Activated B cell treated with CpG ODN at 0.5 μM for 24 hours (primary cell): ENCODE data around the gene LCT. TPM values are rescaled to one million over a fixed set of nuclear protein-coding genes. Genes with fewer than 3 reads are reported as not detected.
"Not testable (repeated sequence)": the region's sequence is repeated elsewhere in the genome, so short reads cannot be mapped to it uniquely, and the experiment has no call there.

Source experiments
- ATAC-seq: fragments of 200-7000 bp; cut with Tn5 transposase; one replicate; pipeline ENCODE4 v1.10.0; 2021; ENCODE audit warnings: low read depth, mild to moderate bottlenecking, moderate library complexity
- CTCF ChIA-PET: fragments of 350-600 bp; sonication (Branson Sonifier 250); formaldehyde crosslinking; loops from one replicate; lab custom pipeline; 2021; ENCODE audit warnings: antibody characterized with exemption; lab: Charles Lee
- POLR2A ChIA-PET: fragments of 350-600 bp; sonication (Branson Sonifier 250); formaldehyde crosslinking; loops from one replicate; lab custom pipeline; 2021; ENCODE audit warnings: antibody characterized with exemption; lab: Charles Lee
- DNase-seq: peaks from one replicate; pipeline ENCODE4 v3.0.0; 2022
- H3K27ac Mint-ChIP-seq: one replicate; pipeline ENCODE4 v1.8.0; 2020; ENCODE audit warnings: mixed read lengths
- H3K27me3 Mint-ChIP-seq: one replicate; pipeline ENCODE4 v1.8.0; 2021; ENCODE audit warnings: mixed read lengths
- H3K36me3 Mint-ChIP-seq: one replicate; pipeline ENCODE4 v1.8.0; 2021; ENCODE audit warnings: low read depth, mixed read lengths
- H3K4me1 Mint-ChIP-seq: one replicate; pipeline ENCODE4 v1.8.0; 2021; ENCODE audit warnings: mixed read lengths
- H3K4me3 Mint-ChIP-seq: one replicate; pipeline ENCODE4 v1.8.0; 2020; ENCODE audit warnings: mild to moderate bottlenecking, mixed read lengths
- H3K9me3 Mint-ChIP-seq: one replicate; pipeline ENCODE4 v1.8.0; 2020; ENCODE audit warnings: mixed read lengths
- CTCF ChIP-seq: fragments of 200-600 bp; IDR thresholded peaks from one replicate; pipeline ENCODE4 v1.8.0; 2022; ENCODE audit warnings: antibody characterized with exemption, mild to moderate bottlenecking
- intact Hi-C: fragments of 100-400 bp; cut with micrococcal nuclease; formaldehyde crosslinking; loops from one replicate; pipeline ENCODE4 v1.15.1; 2024
- total RNA-seq: library from RNA; stranded (reverse); gene quantifications from 2 replicates; pipeline ENCODE4 v1.2.3, GENCODE V29; 2022

The LCT gene
- not detected in 2 replicates for total RNA-seq

- no peak within 1 kb of the TSS for H3K4me3 Mint-ChIP-seq
- DNase-seq = no peak
- intact Hi-C loops = no loop called here
- ATAC-seq = no peak
- no peak for TF ChIP-seq CTCF
- no peaks in the 10 kb centered on the region for H3K4me1 Mint-ChIP-seq
- no peaks in the 10 kb centered on the region for H3K9me3 Mint-ChIP-seq
- no peaks in the 10 kb centered on the region for H3K27me3 Mint-ChIP-seq
- no peak within 1 kb of the TSS for H3K27ac Mint-ChIP-seq
- ChIA-PET POLR2A (no interaction called here), CTCF (no interaction called here)
- H3K36me3 Mint-ChIP-seq = peaks cover 8% of the 10 kb centered on the region
These were observed at the start of gene LCT for GRCh38 chr2:135836596-135837270. LCT (minus strand) TSS chr2:135837184; CDS start chr2:135837169, 15 bp downstream.

GRCh38 chr2:135885709-135886108 is 48.7 kb upstream of the LCT start:
- no peaks in the 10 kb centered on the region for H3K36me3 Mint-ChIP-seq
- DNase-seq (no peak), ATAC-seq (no peak)
- H3K27me3 Mint-ChIP-seq = no peaks in the 10 kb centered on the region
- no peaks in the 10 kb centered on the region for H3K4me1 Mint-ChIP-seq
- H3K4me3 Mint-ChIP-seq = no peak overlapping the region
- H3K27ac Mint-ChIP-seq = no peak overlapping the region
- peaks cover 6% of the 10 kb centered on the region for H3K9me3 Mint-ChIP-seq
- ChIA-PET POLR2A (no interaction called here), CTCF (no interaction called here)
- intact Hi-C loops = no loop called here
- TF ChIP-seq CTCF = no peak

- CTCF ChIA-PET = interaction anchor here (0.6 kb wide), 1 partner anchor 15 kb away, joined by 3 read pairs; no protein-coding TSS in a partner anchor
- no peak overlapping the region for H3K4me3 Mint-ChIP-seq
- TF ChIP-seq CTCF = no peak
- H3K9me3 Mint-ChIP-seq = no peaks in the 10 kb centered on the region
- no peak for DNase-seq
- no peak for ATAC-seq
- peaks cover 3% of the 10 kb centered on the region for H3K4me1 Mint-ChIP-seq
- no peaks in the 10 kb centered on the region for H3K36me3 Mint-ChIP-seq
- no peak overlapping the region for H3K27ac Mint-ChIP-seq
- intact Hi-C loops = no loop called here
- no peaks in the 10 kb centered on the region for H3K27me3 Mint-ChIP-seq
- POLR2A ChIA-PET = no interaction called here
These were observed 45.4 kb upstream of the LCT start for GRCh38 chr2:135882415-135882814.

GRCh38 chr2:135876770-135877169 is 39.8 kb upstream of the LCT start:
- H3K27ac Mint-ChIP-seq = peak overlapping the region; percentile 90
- H3K4me3 Mint-ChIP-seq = peak overlapping the region; percentile 95
- DNase-seq, H3K9me3 Mint-ChIP-seq, ATAC-seq, H3K36me3 Mint-ChIP-seq, CTCF ChIA-PET, H3K27me3 Mint-ChIP-seq: not testable (repeated sequence)
- peaks cover 24% of the 10 kb centered on the region for H3K4me1 Mint-ChIP-seq
- POLR2A ChIA-PET = interaction anchor here (0.5 to 2.0 kb wide), 6 partner anchors 11 to 828 kb away, joined by 3 to 8 read pairs (median 4); no protein-coding TSS in a partner anchor
- intact Hi-C loops = loop anchor here (1.0 to 2.0 kb wide), 5 partner anchors 108 to 958 kb away; partner anchors contain the start of genes CCNT2, DARS1, RAB3GAP1 and UBXN4

GRCh38 chr2:135876066-135876711 is 39.2 kb upstream of the LCT start, which contains the start of gene MCM6:
MCM6 (minus strand) TSS chr2:135876443; CDS start chr2:135876365, 78 bp downstream.
- DNase-seq = peak; percentile 87
- H3K27ac Mint-ChIP-seq = peak within 1 kb of the TSS; percentile 90
- peak; percentile 90 for ATAC-seq
- intact Hi-C loops = loop anchor here (1.0 to 2.0 kb wide), 5 partner anchors 109 to 958 kb away; partner anchors contain the start of genes CCNT2, DARS1, RAB3GAP1 and UBXN4
- no peak for TF ChIP-seq CTCF
- peak within 1 kb of the TSS; percentile 95 for H3K4me3 Mint-ChIP-seq
- peaks cover 14% of the 10 kb centered on the region for H3K36me3 Mint-ChIP-seq
- peaks cover 24% of the 10 kb centered on the region for H3K4me1 Mint-ChIP-seq
- CTCF ChIA-PET = no interaction called here
- no peaks in the 10 kb centered on the region for H3K27me3 Mint-ChIP-seq
- POLR2A ChIA-PET = interaction anchor here (0.5 to 2.0 kb wide), 7 partner anchors 10 to 827 kb away, joined by 3 to 8 read pairs (median 3); partner anchors contain the start of gene ZRANB3
- no peaks in the 10 kb centered on the region for H3K9me3 Mint-ChIP-seq
